ENCODE data around the gene MED12L.

DNA sequence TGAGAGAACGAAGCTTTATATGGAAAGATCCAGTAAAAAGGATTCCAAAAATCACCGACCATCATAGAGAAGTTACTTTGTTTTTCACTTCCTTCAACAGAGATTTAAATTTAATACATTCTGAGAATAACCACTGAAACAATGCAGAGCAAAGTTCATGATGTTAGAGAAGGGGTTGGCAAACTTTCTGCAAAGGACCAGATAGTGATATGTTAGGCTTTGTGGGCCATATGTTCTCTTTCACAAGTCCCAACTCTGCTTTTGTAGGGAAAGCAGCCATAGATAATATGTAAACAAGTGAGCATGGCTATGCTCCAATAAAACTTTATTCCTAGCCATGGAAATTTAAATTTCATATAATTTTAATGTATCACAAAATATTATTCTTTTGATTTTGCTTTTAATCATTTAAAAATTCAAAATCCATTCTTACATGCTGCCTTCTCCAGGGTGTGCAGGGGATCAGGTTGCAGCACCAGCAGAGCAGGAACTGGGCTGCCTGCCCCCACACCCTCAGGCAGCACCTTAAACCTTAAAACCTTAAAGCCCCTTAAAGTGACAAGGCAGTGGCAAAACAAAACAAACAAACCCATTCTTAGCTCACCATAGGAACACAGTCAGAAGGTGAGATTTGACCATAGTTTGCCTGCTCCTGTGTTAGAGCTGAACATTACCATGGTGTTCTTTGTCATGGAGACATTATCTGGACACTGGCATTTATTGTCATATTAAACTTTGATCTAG, 392.3 kb downstream of the MED12L start:
- no peak for TF ChIP-seq POLR2AphosphoS5 (IDR thresholded peaks at IDR 0.05; ENCODE audit: low read depth, low read length)
- no peak for TF ChIP-seq TAF1 (IDR thresholded peaks at IDR 0.05; ENCODE audit: borderline replicate concordance, insufficient read depth, low read length)
- TF ChIP-seq SIN3A (IDR thresholded peaks at IDR 0.05; ENCODE audit: borderline replicate concordance, insufficient read depth, low read length) = no peak
- no peak for TF ChIP-seq REST (IDR thresholded peaks at IDR 0.05; ENCODE audit: insufficient read depth in 1 of 2, low read depth in 2 of 2, low read length in 2 of 2)
- TF ChIP-seq FOXP2 (optimal IDR thresholded peaks at IDR 0.05; ENCODE audit: borderline replicate concordance, extremely low read depth, extremely low read length, insufficient read depth) = no peak
